Left colon (tissue), 2 donors: ENCODE data around the gene CBR4. TPM values are rescaled to one million over a fixed set of nuclear protein-coding genes. Genes with fewer than 3 reads are reported as not detected.

Experiments used
- ATAC-seq: fragments of 200-7000 bp; cut with Tn5 transposase; one replicate; pipeline ENCODE4 v1.9.1; 2020; ENCODE audit warnings: mild to moderate bottlenecking, moderate library complexity
- DNase-seq, 2 donors: peaks; one replicate each; pipeline ENCODE4 v3.0.0-alpha.2; 2020
- intact Hi-C, 2 donors: fragments of 100-400 bp; cut with DNase I in 1 of 2; cut with micrococcal nuclease in 1 of 2; formaldehyde crosslinking; loops; one replicate each; pipeline versions ENCODE4 v1.11.2 to v1.14.0; 2022; cut with DNase I, micrococcal nuclease
- long read RNA-seq: library from polyadenylated mRNA; unstranded; transcript quantifications from one replicate; pipeline ENCODE4 v2.0.0, GENCODE V29; 2021
- total RNA-seq, 2 donors: library from RNA; stranded (reverse); fragmentation: NEBNext Ultra II Directional; extraction: Animal tissue kit (Norgen Biotek cat#: 25700); gene quantifications; one replicate each; pipeline ENCODE4 v1.2.1, GENCODE V29; 2021
- donor health status: DM: no; HTN: no; CAD: no.
- donor health status: DM: yes; HTN: yes; CAD: no.

The CBR4 gene
- total RNA-seq, result 10 to 100 TPM; 28.0 to 29.6 TPM
- long read RNA-seq, partial matches to known transcripts, result 1 of 18 reads
- long read RNA-seq, other reads (novel, unspliced or antisense), result 15 of 18 reads

DNA sequence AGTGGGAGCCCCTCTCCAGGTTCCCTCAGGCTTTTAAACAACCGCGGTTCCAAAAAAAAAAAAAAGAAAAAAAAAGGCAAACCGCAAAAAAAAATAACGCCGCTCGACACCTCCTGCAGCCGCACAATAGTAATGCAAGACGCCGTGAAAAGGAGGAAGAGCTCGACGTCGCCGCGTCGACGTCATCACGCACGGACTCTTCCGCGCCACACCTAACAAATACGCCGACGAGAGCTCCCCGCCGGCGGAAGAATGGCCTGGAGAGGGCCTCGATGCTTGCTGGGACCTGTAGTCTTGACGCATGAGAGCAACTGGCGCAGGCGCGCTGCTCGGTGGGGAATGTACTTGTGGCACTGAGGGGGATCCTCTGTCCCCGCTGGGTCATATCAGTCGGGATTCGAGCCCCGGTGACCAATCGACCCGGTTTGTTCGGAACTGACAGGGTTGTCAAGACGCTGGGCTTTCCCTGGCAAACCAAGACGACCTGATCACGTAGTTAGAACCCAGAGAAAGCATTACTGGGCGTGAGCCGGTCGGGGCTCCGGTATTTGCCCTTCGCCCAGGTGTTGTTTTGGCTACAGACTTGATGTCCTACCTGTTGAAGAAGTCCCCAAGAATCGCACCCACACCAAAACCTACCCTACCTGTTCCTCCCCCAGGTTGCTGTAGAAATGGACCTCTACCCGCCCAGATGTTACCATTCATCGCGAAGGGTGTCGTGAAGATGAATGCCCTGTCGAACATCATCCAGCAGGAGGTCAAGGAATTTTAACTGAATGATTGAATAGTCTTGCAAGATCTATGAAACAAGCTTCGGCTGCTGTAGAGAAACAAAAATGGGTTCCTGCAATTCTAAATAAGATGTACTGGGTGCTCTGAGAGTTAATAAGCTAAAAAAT is at the start of gene CBR4:
CBR4 (minus strand) TSS at position 131 of the 899 bp plus-strand sequence. CDS start 166 bp downstream, outside the sequence.
- DNase-seq, result peak; percentile 97 to 98
- intact Hi-C loops, result no loop called here
- peak; percentile 94 for ATAC-seq

GRCh38 chr4:169059306-169060211 is 49.5 kb upstream of the CBR4 start:
- no peak for ATAC-seq
- no peak for DNase-seq
- intact Hi-C loops, result no loop called here

DNA sequence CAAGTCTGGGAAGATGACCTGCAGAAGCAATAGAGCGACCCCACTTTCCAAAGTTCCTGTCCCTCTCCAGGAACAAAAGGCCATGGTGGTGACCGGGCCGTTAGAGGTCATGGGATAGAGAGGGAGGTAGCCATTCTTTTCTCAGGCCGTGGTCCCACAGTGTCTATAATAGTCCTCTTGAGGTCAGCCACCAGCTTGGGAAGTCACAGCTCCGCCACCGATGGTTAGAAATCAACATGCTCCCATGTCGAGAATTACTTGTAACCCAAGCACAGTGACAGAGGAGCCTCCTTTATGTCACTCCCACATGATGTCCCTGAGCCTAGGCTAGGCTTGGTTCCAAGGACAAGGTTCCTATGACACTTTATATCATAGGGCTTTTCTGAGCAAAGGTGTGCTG is 48.3 kb upstream of the CBR4 start:
- DNase-seq (no peak), ATAC-seq (no peak)
- intact Hi-C loops, result no loop called here

GRCh38 chr4:169054879-169055278 is 44.8 kb upstream of the CBR4 start:
- intact Hi-C loops, result no loop called here
- no peak for ATAC-seq
- DNase-seq, result no peak

GRCh38 chr4:169052594-169052945 is 42.5 kb upstream of the CBR4 start:
- ATAC-seq (no peak), DNase-seq (no peak)
- intact Hi-C loops, result no loop called here

- ATAC-seq (no peak), DNase-seq (no peak)
- intact Hi-C loops, result no loop called here
These were observed 41.9 kb upstream of the CBR4 start for GRCh38 chr4:169051761-169052593.

GRCh38 chr4:169050881-169051760 is 41.1 kb upstream of the CBR4 start:
- DNase-seq (no peak), ATAC-seq (no peak)
- intact Hi-C loops, result no loop called here

DNA sequence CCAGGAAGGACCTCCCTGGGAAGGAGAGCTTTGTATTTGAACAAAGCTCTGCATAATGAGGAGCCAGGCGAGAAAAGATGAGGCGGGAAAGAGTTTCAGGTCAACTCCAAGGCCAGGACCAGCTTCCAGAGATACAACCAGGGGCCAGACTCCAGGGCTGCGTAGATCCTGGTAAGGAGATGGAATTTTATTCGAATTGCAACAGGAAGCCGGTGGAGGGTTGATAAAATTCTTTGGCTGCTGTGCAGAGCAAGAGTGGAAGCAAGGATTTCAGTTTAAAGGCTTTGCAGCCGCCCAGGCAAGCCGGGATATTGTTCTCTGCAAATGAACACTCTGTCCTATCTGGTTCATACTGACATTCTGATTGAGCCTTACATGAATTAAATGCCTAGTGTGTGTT is 40.2 kb upstream of the CBR4 start:
- DNase-seq, result no peak
- ATAC-seq, result no peak
- intact Hi-C loops, result no loop called here

GRCh38 chr4:169048868-169049414 is 38.9 kb upstream of the CBR4 start:
- ATAC-seq, result no peak
- no peak for DNase-seq
- intact Hi-C loops, result no loop called here

GRCh38 chr4:169047956-169048355 is 37.9 kb upstream of the CBR4 start:
- DNase-seq (no peak), ATAC-seq (no peak)
- intact Hi-C loops, result no loop called here

GRCh38 chr4:169045862-169046584 is 36.0 kb upstream of the CBR4 start:
- ATAC-seq (no peak), DNase-seq (no peak)
- intact Hi-C loops, result no loop called here

DNA sequence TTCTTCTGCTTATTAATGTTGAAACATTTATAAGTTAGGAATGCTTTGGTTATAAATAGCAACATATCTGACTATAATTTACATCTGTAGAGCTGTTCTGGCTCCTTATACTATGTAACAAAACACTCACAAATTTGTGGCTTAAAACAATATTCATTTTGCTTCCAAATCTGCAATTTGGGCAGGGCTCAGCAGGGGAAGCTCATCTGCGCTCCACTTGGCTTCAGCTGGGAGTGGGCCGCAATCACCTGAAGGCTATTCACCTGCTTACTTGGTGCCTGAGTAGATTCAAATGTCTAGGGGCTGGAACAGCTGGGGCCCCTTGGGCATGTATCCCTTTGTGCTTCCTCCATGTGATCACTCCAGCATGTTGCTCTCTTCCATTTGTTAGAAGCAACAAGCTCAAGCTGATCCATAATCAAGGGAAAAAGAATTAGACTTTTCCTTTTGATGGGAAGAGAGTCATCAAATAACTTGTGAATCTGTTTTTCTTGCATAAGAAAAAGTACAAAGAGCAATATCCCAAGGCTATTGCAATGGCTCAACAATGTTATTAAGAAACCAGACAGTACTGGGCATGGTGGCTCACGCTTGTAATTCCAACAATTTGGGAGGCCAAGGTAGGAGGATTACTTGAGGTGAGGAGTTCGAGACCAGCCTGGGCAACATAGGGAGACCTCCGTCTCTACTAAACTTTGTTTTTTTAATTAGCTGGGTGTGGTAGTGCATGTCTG is 34.8 kb upstream of the CBR4 start:
- DNase-seq, result no peak
- intact Hi-C loops, result no loop called here
- no peak for ATAC-seq

DNA sequence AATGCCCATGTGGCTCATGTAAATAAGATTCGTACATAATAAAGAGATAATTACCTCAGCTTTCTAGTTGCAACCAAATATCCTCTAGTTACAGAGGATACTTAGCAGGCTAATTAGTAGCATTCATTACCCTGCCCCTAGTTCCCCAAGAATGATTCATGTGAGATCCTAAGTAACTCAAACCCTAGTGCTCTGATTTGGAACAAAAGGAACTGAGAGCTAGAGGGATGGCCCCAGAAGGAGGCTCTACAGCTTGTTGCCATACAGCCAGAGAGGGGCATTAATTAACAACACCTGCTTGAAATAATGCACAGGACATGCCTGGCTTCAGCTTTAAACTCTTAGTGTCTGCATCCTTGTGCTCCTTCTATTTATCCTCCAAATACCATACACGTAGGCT is 32.6 kb upstream of the CBR4 start:
- ATAC-seq, result no peak
- intact Hi-C loops, result no loop called here
- DNase-seq, result no peak

- intact Hi-C loops, result no loop called here
- peak; percentile 91 for ATAC-seq
- DNase-seq, result peak; percentile 31 to 47
These were observed 30.7 kb upstream of the CBR4 start for GRCh38 chr4:169040559-169041261.

GRCh38 chr4:169039251-169039954 is 29.3 kb upstream of the CBR4 start:
- intact Hi-C loops, result no loop called here
- ATAC-seq (no peak), DNase-seq (no peak)
